HFFc6 (cell line): ENCODE results near the gene JMJD7. TPM values are rescaled to one million over a fixed set of nuclear protein-coding genes. Genes with fewer than 3 reads are reported as not detected.

Source experiments
- DNase-seq: peaks from one replicate; pipeline ENCODE4 v3.0.0-alpha.2; 2018
- H3K27ac Mint-ChIP-seq: 2 replicates; pipeline ENCODE4 v1.8.0; 2020; ENCODE audit warnings: mild to moderate bottlenecking, mixed read lengths
- H3K27me3 Mint-ChIP-seq: 2 replicates; pipeline ENCODE4 v1.8.0; 2021; ENCODE audit warnings: mild to moderate bottlenecking, moderate library complexity, mixed read lengths; ENCODE audit not compliant: insufficient read depth
- H3K36me3 Mint-ChIP-seq: 2 replicates; pipeline ENCODE4 v1.8.0; 2021; ENCODE audit warnings: low read depth, mixed read lengths
- H3K4me1 Mint-ChIP-seq: 2 replicates; pipeline ENCODE4 v1.8.0; 2020; ENCODE audit warnings: low read depth, mixed read lengths
- H3K4me3 Mint-ChIP-seq: 2 replicates; pipeline ENCODE4 v1.8.0; 2020; ENCODE audit warnings: mild to moderate bottlenecking, moderate library complexity, mixed read lengths
- H3K9me3 Mint-ChIP-seq: 2 replicates; pipeline ENCODE4 v1.8.0; 2020; ENCODE audit warnings: mild to moderate bottlenecking, mixed read lengths
- CTCF ChIP-seq: fragments of 200-600 bp; sonication (generic); IDR thresholded peaks from 2 replicates; pipeline ENCODE4 v1.5.0; 2021; ENCODE audit warnings: antibody characterized with exemption, mild to moderate bottlenecking
- total RNA-seq, 6 experiments: library from RNA; stranded (reverse); fragmentation: NEBNext Ultra II Directional; extraction: Animal tissue kit (Norgen Biotek cat#: 25700); gene quantifications; 2 replicates in 1 of 6; 3 replicates in 5 of 6; pipeline ENCODE4 v1.2.3, GENCODE V29; 2021

The JMJD7 gene
- total RNA-seq, 6 experiments from 2014 or later, result 4.9 to 11.0 (median 8.2) TPM

GRCh38 chr15:41872166-41872747 is 44.4 kb downstream of the JMJD7 start:
- H3K4me3 Mint-ChIP-seq, result no peak overlapping the region
- H3K27me3 Mint-ChIP-seq, result peaks cover 11% of the 10 kb centered on the region
- no peak for DNase-seq
- H3K36me3 Mint-ChIP-seq, result no peaks in the 10 kb centered on the region
- TF ChIP-seq CTCF, result no peak
- H3K27ac Mint-ChIP-seq, result no peak overlapping the region
- peaks cover 12% of the 10 kb centered on the region for H3K4me1 Mint-ChIP-seq
- H3K9me3 Mint-ChIP-seq, result no peaks in the 10 kb centered on the region

- H3K9me3 Mint-ChIP-seq, result no peaks in the 10 kb centered on the region
- DNase-seq, result no peak
- no peak overlapping the region for H3K27ac Mint-ChIP-seq
- no peak for TF ChIP-seq CTCF
- no peak overlapping the region for H3K4me3 Mint-ChIP-seq
- H3K36me3 Mint-ChIP-seq, result no peaks in the 10 kb centered on the region
- H3K27me3 Mint-ChIP-seq, result peaks cover 11% of the 10 kb centered on the region
- peaks cover 12% of the 10 kb centered on the region for H3K4me1 Mint-ChIP-seq
Measured at GRCh38 chr15:41873711-41874110, 45.8 kb downstream of the JMJD7 start.

GRCh38 chr15:41874736-41875135 is 46.8 kb downstream of the JMJD7 start:
- Mint-ChIP-seq H3K36me3 (no peaks in the 10 kb centered on the region), H3K9me3 (no peaks in the 10 kb centered on the region), H3K4me1 (peaks cover 12% of the 10 kb centered on the region), H3K27me3 (peaks cover 15% of the 10 kb centered on the region), H3K4me3 (no peak overlapping the region), H3K27ac (no peak overlapping the region)
- DNase-seq, result no peak
- TF ChIP-seq CTCF, result no peak

- H3K36me3 Mint-ChIP-seq, result no peaks in the 10 kb centered on the region
Measured at GRCh38 chr15:41876007-41876406, 48.1 kb downstream of the JMJD7 start.

GRCh38 chr15:41876689-41877088 is 48.8 kb downstream of the JMJD7 start:
- Mint-ChIP-seq H3K9me3 (no peaks in the 10 kb centered on the region), H3K4me3 (no peak overlapping the region), H3K36me3 (no peaks in the 10 kb centered on the region), H3K4me1 (no peaks in the 10 kb centered on the region), H3K27me3 (peaks cover 19% of the 10 kb centered on the region), H3K27ac (no peak overlapping the region)
- TF ChIP-seq CTCF, result no peak
- no peak for DNase-seq

More at GRCh38 chr15:41876007-41876406, 48.1 kb downstream of the JMJD7 start:
- peaks cover 17% of the 10 kb centered on the region for H3K27me3 Mint-ChIP-seq
- no peak for TF ChIP-seq CTCF
- no peak for DNase-seq
- peaks cover 4% of the 10 kb centered on the region for H3K4me1 Mint-ChIP-seq
- no peak overlapping the region for H3K27ac Mint-ChIP-seq
- no peaks in the 10 kb centered on the region for H3K9me3 Mint-ChIP-seq
- no peak overlapping the region for H3K4me3 Mint-ChIP-seq
